Stimulated activated naive B cell treated with anti-CD40 and anti-IgM and Interleukin-4, amounts not matched to agents 10 μg/mL and 1 μg/mL and 100 μg/mL, for 72 hours (primary cell): Measurements from ENCODE around the gene EHD4.

Experiments used
- ATAC-seq, 2 donors: fragments of 150-1000 bp; cut with Tn5 transposase; replicated peaks; 2 replicates each; pipeline ENCODE4 v1.10.0; 2021; ENCODE audit warnings: moderate library complexity in 1 of 2
- DNase-seq: peaks from one replicate; pipeline ENCODE4 v3.0.0; 2021
- H3K27ac Mint-ChIP-seq: one replicate; pipeline ENCODE4 v1.8.0; 2022; ENCODE audit warnings: mild to moderate bottlenecking, mixed read lengths
- H3K27me3 Mint-ChIP-seq, 2 donors: one replicate each; pipeline ENCODE4 v1.8.0; 2022; ENCODE audit warnings: mixed read lengths in 2 of 2
- H3K36me3 Mint-ChIP-seq, 2 donors: one replicate each; pipeline ENCODE4 v1.8.0; 2022; ENCODE audit warnings: mixed read lengths in 2 of 2, mild to moderate bottlenecking in 1 of 2
- H3K4me1 Mint-ChIP-seq, 2 donors: one replicate each; pipeline ENCODE4 v1.8.0; 2022; ENCODE audit warnings: mixed read lengths in 2 of 2, mild to moderate bottlenecking in 1 of 2
- H3K4me3 Mint-ChIP-seq, 2 donors: one replicate each; pipeline ENCODE4 v1.8.0; 2022; ENCODE audit warnings: mild to moderate bottlenecking in 2 of 2, mixed read lengths in 2 of 2, moderate library complexity in 1 of 2
- H3K9me3 Mint-ChIP-seq, 2 donors: one replicate each; pipeline ENCODE4 v1.8.0; 2022; ENCODE audit warnings: mixed read lengths in 2 of 2, mild to moderate bottlenecking in 1 of 2

The EHD4 gene

DNA sequence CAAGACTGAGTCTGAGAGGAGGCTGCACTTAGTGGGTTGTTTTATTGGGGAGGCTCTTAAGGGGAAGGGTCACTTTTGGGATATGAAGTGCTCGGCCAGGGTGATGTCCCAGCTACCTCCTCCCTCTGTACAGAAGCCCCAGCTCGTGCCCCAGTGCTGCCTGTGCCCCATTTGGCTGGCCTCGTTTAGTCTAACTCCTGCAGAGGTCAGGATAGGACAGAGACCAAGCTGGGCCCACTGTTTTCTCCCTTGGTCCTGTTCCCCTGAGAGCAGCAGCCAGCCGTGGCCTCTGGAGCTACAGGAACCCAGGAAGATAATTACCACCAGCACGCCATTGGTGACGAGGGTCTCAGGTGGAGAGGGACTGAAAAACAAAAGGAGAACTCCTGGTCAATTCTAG lies 30.0 kb upstream of the EHD4 start:
- no peak for ATAC-seq
- Mint-ChIP-seq H3K27me3 (peaks cover 5 to 8% of the 10 kb centered on the region in 2 donors), H3K9me3 (peaks cover 0 to under 1% of the 10 kb centered on the region in 2 donors), H3K4me1 (peaks cover 6 to 7% of the 10 kb centered on the region in 2 donors), H3K27ac (no peak overlapping the region), H3K4me3 (no peak overlapping the region), H3K36me3 (no peaks in the 10 kb centered on the region)
- DNase-seq = no peak

DNA sequence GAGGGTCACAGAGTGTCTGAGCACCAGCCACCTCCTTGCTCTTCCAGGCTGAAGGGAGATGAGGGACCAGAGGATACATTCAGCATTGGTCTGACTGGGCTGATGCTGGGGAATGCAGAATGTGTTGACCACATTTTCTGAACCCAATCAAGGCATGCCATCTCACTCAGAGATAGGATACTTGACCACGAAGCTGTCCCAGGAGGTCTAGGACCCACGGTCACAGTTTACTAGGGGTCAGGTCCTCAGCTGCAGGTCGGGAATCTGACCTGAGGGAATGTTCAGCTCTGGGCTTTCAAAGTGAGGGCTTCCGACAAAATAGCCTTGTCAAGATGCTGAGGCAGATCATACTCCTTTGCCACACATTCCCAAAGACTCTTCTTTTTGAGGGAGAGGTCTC lies 28.9 kb upstream of the EHD4 start:
- no peak for ATAC-seq
- Mint-ChIP-seq H3K27ac (no peak overlapping the region), H3K4me1 (peaks cover 6 to 7% of the 10 kb centered on the region in 2 donors), H3K4me3 (no peak overlapping the region), H3K27me3 (peaks cover 5 to 8% of the 10 kb centered on the region in 2 donors), H3K36me3 (no peaks in the 10 kb centered on the region), H3K9me3 (no peaks in the 10 kb centered on the region)
- DNase-seq = no peak

DNA sequence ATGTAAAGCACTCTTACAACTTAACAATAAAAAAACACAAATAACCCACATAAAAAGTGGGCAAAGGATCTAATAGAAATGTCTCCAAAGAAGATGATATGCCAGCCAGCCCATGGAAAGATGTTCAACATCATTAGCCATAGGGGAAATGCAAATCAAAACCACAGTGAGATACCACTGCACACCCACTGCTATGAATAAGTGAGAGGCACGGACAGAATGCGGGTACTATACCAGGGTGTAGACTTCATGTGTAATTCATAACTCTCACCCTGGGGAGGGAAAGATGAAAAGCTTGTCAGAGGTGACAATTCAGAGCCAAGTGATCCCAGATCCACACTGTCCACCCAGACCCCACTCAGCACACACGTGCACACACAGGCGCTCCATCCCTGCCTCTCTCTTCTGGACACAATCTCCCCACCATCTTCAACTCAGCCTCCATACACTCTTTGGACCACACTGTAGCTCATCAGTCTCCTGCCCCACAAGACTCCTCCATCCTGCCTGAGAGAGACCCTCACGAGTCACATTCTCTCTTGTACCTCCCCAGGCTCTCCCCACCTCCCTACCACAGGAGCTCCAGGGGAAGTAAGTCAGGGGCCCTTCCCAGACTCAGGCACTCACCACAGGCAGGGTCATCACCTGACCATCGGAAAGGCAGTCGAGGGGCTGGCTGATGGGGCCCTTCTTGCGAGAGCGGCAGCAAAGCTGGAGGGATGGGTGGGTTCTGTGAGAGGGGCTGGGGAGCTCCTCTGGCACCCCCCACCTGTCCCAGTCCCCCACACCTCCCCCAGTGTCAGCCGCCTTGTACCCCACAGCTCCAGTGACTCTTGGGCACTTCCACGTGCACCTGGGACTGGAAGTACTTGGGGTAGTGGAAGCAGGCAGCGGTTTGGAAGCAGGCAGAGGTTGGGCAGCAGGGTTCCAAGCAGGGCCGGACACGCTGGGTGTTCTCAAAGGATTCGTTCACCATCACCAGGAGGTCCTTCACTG lies 27.2 kb upstream of the EHD4 start:
- Mint-ChIP-seq H3K4me1 (peaks cover 6 to 7% of the 10 kb centered on the region in 2 donors), H3K9me3 (no peaks in the 10 kb centered on the region), H3K27ac (no peak overlapping the region), H3K27me3 (peaks cover 5 to 8% of the 10 kb centered on the region in 2 donors), H3K4me3 (no peak overlapping the region), H3K36me3 (no peaks in the 10 kb centered on the region)
- no peak for DNase-seq
- ATAC-seq = peak; percentile 39 to 56

DNA sequence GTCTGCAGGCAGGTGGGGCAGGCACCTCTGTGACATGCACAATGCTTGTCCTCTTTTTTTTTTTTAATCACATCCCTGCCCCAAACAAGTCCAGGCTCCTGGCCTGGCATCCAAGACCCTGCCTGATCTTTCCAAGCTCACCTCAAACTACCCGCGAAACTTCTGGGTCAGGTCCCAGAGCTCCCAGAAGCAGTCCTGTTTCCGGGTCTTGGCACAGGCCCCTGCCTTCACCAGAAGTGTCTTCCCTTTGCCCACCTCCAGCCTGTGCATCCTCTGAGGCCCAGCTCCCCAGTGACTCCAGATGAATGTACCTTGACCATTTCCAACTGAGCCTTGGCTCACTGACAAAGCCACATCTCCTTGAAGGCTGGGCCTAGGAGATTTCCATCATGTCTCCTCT lies 25.5 kb upstream of the EHD4 start:
- no peaks in the 10 kb centered on the region for H3K36me3 Mint-ChIP-seq
- H3K4me3 Mint-ChIP-seq = no peak overlapping the region
- DNase-seq = no peak
- no peak overlapping the region for H3K27ac Mint-ChIP-seq
- peaks cover 6 to 7% of the 10 kb centered on the region in 2 donors for H3K4me1 Mint-ChIP-seq
- ATAC-seq = no peak
- no peaks in the 10 kb centered on the region for H3K9me3 Mint-ChIP-seq
- H3K27me3 Mint-ChIP-seq = peaks cover 4 to 5% of the 10 kb centered on the region in 2 donors

DNA sequence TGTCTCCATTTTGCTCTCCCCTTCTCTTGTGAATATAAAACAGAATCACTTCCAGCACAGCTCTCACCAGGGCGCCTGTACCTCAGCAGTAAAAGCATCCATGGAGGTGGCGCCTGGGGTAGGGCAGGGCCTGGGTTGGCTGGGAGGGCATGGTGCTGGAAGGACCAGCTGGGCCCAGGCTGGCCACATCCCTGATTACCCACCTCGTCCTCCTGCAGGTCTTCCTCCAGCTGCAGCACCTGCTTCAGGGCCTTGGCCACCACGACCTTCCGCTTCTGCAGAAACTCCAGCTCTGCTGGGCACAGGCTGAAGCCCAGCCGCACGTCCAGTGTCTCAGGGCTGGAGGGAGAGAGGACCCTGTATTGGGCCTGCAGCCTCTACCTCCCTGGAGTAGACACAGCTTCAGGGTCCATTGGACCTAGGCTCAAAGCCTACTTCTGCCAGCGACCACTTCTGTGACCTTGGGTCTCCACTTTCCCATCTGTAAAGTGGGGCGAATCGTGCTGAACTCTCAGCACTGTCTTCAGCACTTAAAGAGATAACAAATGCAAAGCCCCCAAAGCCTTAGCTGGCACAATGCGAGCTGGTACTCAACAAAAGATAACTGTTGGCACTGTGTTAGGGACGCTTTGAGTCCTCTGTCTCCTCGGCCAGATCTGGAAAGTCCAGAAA lies 24.7 kb upstream of the EHD4 start:
- H3K36me3 Mint-ChIP-seq = no peaks in the 10 kb centered on the region
- H3K4me1 Mint-ChIP-seq = peaks cover 6 to 7% of the 10 kb centered on the region in 2 donors
- H3K9me3 Mint-ChIP-seq = no peaks in the 10 kb centered on the region
- no peak for ATAC-seq
- H3K4me3 Mint-ChIP-seq = no peak overlapping the region
- H3K27me3 Mint-ChIP-seq = peaks cover 5 to 7% of the 10 kb centered on the region in 2 donors
- H3K27ac Mint-ChIP-seq = peak overlapping the region; percentile 69
- no peak for DNase-seq

DNA sequence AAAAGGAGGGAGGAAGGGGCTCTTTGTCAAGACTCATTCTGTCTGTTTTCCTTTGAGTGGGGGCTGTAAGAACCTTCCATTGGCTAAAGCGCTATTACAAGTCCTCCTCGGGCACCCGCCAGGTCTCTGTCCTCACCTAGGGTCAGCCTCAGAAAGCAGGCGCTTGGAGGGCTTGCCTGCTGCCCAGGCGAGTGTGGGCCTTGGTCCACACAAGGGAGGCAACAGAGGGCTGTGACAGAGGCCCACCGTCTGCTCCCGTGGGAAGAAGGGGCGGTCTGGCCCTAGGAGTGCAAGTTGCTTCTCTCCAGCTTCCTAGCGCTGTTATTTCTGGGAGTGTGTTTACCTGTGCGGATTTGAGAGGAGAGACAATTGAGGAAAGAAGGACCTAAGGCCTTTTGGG lies 24.0 kb upstream of the EHD4 start:
- peaks cover 6 to 7% of the 10 kb centered on the region in 2 donors for H3K4me1 Mint-ChIP-seq
- H3K4me3 Mint-ChIP-seq = no peak overlapping the region
- H3K36me3 Mint-ChIP-seq = no peaks in the 10 kb centered on the region
- H3K9me3 Mint-ChIP-seq = no peaks in the 10 kb centered on the region
- H3K27ac Mint-ChIP-seq = no peak overlapping the region
- peaks cover 5 to 7% of the 10 kb centered on the region in 2 donors for H3K27me3 Mint-ChIP-seq
- ATAC-seq (no peak), DNase-seq (no peak)

DNA sequence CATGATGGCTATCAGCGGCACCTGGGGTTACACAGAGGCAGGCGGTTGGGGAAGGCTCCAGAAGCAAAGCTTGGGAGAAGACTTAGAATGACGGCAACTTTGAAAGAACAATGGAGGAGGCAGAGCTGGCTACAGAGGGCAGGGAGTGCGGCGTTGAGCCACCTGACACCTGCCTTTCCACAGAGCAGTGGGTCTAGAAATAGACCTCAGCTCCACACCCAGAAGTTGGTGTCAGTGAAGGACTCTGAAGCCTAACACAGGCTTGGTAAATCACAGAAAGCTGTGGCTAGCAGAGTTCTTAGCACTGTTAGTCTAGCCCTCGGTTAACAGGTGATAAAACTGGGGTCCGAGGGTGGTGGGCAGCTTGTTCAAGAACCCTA lies 23.1 kb upstream of the EHD4 start:
- Mint-ChIP-seq H3K27me3 (peaks cover under 1 to 4% of the 10 kb centered on the region in 2 donors), H3K27ac (no peak overlapping the region), H3K36me3 (no peaks in the 10 kb centered on the region), H3K4me1 (peaks cover 6 to 7% of the 10 kb centered on the region in 2 donors), H3K9me3 (no peaks in the 10 kb centered on the region), H3K4me3 (no peak overlapping the region)
- ATAC-seq (no peak), DNase-seq (no peak)

DNA sequence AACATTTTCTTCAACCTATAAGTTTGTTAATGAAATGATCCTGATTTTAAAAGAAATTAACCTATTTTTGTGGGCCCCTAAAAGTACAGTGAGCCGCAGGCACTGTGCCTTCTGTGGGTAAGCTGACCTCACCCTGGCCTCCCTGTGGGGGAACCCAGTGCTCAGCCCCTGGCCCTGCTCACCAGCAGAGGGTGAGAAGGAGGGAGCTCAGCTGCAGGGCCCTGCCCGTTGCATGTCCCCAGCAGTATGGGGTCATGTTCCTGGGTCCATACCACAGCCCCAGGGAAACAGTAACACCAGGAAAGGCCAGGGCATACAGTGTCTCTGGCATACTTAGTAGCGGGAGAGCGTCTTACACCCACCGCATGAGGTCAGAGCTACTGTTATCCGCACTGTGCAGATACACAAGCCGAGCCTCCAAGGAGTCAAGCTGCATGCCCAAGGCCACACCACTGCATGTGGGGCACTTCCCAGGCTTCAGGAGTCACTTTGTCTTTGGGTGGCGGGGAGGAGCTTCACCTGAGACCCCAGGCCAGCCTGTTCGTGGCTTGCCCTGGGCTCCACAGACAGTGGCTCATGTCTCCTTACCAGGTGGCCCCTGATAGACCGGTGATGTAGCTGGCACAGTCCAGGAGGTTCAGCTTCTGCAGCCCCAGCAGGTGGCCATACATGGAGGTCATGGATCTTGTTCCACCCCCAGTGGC lies 22.6 kb upstream of the EHD4 start:
- H3K9me3 Mint-ChIP-seq = no peaks in the 10 kb centered on the region
- no peak overlapping the region for H3K4me3 Mint-ChIP-seq
- no peaks in the 10 kb centered on the region for H3K36me3 Mint-ChIP-seq
- H3K4me1 Mint-ChIP-seq = peaks cover 6 to 7% of the 10 kb centered on the region in 2 donors
- H3K27ac Mint-ChIP-seq = peak overlapping the region; percentile 59
- ATAC-seq = no peak
- DNase-seq = no peak
- H3K27me3 Mint-ChIP-seq = peaks cover 0 to 3% of the 10 kb centered on the region in 2 donors

DNA sequence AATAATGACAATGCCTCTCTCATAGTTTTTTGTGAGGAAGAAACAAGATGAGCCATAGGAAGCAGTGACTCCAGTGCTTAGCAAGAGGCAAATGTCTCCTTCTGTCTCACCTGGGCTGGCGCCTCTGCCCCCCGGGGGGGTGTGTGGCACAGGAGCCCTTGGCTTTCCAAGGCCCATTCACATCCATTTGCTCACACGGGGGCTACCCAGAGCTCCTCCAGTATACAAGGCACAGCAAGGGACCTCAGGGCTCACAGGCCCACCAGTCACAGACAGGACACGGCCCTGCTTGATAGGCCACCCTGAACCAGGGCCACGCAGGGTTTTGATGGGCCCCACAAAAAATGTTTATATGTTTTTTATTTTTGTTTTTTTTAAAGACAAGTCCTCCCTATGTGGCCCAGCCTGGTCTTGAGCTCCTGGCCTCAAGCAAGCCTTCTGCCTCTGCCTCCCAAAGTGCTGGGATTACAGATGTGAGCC lies 21.9 kb upstream of the EHD4 start:
- Mint-ChIP-seq H3K4me3 (no peak overlapping the region), H3K4me1 (peaks cover 0 to 1% of the 10 kb centered on the region in 2 donors), H3K9me3 (no peaks in the 10 kb centered on the region), H3K27ac (no peak overlapping the region), H3K36me3 (no peaks in the 10 kb centered on the region), H3K27me3 (peaks cover 0 to 3% of the 10 kb centered on the region in 2 donors)
- ATAC-seq = no peak
- DNase-seq = no peak

DNA sequence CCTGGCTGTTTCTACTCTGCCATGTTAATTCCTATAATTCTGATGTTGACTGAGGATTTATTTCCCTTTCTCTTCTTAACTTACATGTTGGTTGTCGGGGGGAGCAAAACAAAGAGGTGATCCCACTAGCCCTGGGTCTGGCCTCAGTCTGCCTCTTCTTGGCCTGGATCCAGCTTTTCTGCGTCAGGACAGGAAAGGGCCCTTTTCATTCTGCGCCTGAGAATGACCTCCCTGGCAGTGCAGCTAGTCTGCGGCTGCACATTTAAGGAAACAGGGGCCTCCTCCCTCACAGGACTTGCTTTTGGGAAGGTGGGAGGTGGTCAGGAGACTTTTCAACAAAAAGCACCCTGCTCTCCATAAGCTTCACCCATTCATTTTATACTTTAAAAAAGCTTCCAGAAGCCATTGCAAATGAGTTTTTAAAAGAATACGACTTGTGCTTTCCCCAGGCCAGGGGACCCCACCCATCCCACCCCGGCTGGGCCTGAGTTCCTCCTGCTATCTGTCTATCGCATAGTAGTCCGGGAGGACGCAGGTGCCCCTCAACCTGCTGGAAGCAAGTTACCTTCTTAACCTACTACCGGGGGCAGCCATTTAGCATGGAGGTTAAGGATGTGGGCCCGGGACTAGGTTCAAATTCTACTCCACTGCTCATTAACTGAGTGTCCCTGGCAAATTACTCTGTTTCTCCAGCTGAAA lies 21.3 kb upstream of the EHD4 start:
- H3K27ac Mint-ChIP-seq = no peak overlapping the region
- no peak overlapping the region for H3K4me3 Mint-ChIP-seq
- no peaks in the 10 kb centered on the region for H3K4me1 Mint-ChIP-seq
- ATAC-seq = no peak
- H3K36me3 Mint-ChIP-seq = no peaks in the 10 kb centered on the region
- peaks cover 3 to 5% of the 10 kb centered on the region in 2 donors for H3K27me3 Mint-ChIP-seq
- H3K9me3 Mint-ChIP-seq = no peaks in the 10 kb centered on the region
- no peak for DNase-seq

DNA sequence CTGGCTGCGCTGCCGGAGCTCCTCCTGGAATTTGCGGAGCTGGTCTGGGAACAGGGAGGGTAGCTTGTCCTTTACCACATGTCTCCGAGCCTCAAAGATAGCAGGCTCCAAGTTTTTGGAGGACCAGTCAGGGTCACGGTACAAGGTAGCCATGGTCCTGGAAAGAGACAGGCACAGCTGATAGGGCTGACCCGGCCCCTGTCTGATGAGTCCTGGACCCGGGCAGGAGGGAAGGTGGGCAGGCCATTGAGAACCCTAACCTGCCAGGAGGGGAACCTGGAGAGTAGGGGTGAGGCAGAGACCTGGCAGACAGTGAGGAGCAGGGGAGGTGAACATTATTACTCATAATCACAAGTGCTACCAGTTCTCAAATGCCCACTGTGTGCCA lies 20.4 kb upstream of the EHD4 start:
- Mint-ChIP-seq H3K4me3 (no peak overlapping the region), H3K27ac (no peak overlapping the region), H3K36me3 (no peaks in the 10 kb centered on the region), H3K27me3 (peaks cover 6 to 10% of the 10 kb centered on the region in 2 donors), H3K9me3 (no peaks in the 10 kb centered on the region), H3K4me1 (no peaks in the 10 kb centered on the region)
- ATAC-seq (no peak), DNase-seq (no peak)

DNA sequence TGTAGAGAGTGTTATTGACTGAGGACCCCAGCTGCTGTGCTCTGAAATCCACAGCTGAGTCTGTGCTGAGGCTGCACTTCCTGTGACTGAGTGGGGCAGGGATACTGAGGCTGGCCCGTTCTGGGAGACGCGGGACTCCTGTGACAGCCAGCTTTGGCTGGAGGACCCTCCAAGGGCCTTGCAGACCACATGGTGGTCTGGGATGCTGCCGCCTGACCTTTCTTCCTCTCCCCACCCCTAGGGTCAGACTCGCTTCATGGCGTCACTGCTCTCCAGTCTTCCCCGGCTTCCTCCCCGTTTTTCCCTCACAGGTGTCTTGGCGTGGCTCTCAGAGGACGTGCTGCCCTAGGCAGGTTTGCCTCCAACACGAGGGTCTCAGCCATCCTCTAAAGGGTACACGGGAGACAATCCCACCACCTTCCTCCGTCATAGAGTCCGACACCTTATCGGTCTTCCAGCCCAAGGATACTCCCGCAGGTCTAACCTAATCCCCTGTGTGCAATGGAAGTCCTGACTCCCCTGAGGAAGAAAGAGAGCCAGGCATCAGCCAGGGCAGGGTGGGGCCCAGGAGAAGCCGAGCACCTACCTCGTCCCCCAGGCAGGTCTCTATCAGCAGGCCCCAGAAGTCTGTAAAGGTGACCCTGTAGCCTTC lies 19.9 kb upstream of the EHD4 start:
- H3K4me1 Mint-ChIP-seq = no peaks in the 10 kb centered on the region
- no peak for DNase-seq
- no peak for ATAC-seq
- H3K4me3 Mint-ChIP-seq = no peak overlapping the region
- no peaks in the 10 kb centered on the region for H3K36me3 Mint-ChIP-seq
- H3K27ac Mint-ChIP-seq = no peak overlapping the region
- H3K27me3 Mint-ChIP-seq = peaks cover 6 to 10% of the 10 kb centered on the region in 2 donors
- no peaks in the 10 kb centered on the region for H3K9me3 Mint-ChIP-seq

DNA sequence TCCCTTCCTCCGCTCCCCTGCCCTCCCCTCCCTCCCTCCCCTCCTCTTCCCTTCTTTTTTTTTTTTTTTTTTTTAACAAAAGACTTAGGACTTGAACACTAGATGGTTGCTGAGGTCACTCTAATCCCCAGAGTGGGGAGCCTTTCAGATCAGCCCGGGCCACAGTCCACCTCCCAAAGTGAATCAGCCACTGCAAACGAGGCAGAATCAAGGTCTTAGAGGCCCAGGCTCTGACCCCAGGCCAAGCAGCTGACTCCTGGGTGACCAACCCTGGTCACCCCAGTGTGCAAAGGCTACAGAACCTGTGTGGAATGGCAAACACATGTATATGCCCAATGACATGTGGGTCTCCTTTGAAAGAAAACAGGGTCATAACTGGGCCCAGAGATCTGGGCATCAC lies 18.3 kb upstream of the EHD4 start:
- Mint-ChIP-seq H3K27ac (no peak overlapping the region), H3K9me3 (no peaks in the 10 kb centered on the region), H3K27me3 (peaks cover 6 to 10% of the 10 kb centered on the region in 2 donors), H3K4me3 (no peak overlapping the region), H3K4me1 (no peaks in the 10 kb centered on the region), H3K36me3 (no peaks in the 10 kb centered on the region)
- ATAC-seq (no peak), DNase-seq (no peak)
